ENCODE measurements around the gene P2RY4. TPM values are rescaled to one million over a fixed set of nuclear protein-coding genes. Genes with fewer than 3 reads are reported as not detected.

P2RY4 gene
- total and polyA plus RNA-seq, 2 of the 8 experiments (the other 6 are each of a cell fraction or from before 2014, with no cell fraction given) = 0.38 TPM; not detected in 1

- H3K79me1 ChIP-seq (ENCODE audit: low read depth, low read length) = no peaks in the 10 kb centered on the region
- no peak overlapping the region for H4K5ac ChIP-seq (ENCODE audit: insufficient read length, low read depth, low read length)
- no peak overlapping the region for H3K9ac ChIP-seq (replicated peaks in 1 of 4; ENCODE audit: extremely low read depth in 1 of 4, low read depth in 3 of 4, low read length in 3 of 4)
- H3K18ac ChIP-seq (ENCODE audit: extremely low read depth, low read length) = no peak overlapping the region
- H3K23me2 ChIP-seq (ENCODE audit: low read depth, low read length) = no peaks in the 10 kb centered on the region
- H2BK15ac ChIP-seq (ENCODE audit: low read length) = no peak overlapping the region
- H3K56ac ChIP-seq (replicated peaks; ENCODE audit: insufficient read length, low read depth, low read length) = no peak overlapping the region
- no peak overlapping the region for H3K27ac ChIP-seq (ENCODE audit: low read depth, low read length)
- peaks cover 0 to 2% (median 0%) of the 10 kb centered on the region in 4 experiments; a peak in 1 of 7 replicates for H3K4me1 ChIP-seq (replicated peaks in 1 of 4; ENCODE audit: control insufficient read depth in 3 of 4, insufficient read depth in 4 of 4, low read length in 3 of 4)
- H4K8ac ChIP-seq (ENCODE audit: extremely low read depth, insufficient read depth, low read length) = no peak overlapping the region
- H4K20me1 ChIP-seq (replicated peaks in 1 of 2; ENCODE audit: control insufficient read depth in 1 of 2, insufficient read depth in 2 of 2, low read length in 2 of 2) = no peaks in the 10 kb centered on the region
- H3K4me3 ChIP-seq (ENCODE audit: extremely low read depth in 1 of 4, insufficient read depth in 2 of 4, low read depth in 3 of 4, low read length in 4 of 4) = no peak overlapping the region
- no peak overlapping the region; the same call in 1 of the 2 replicates for H2AFZ ChIP-seq (ENCODE audit: low read length)
- H3K4me2 ChIP-seq (ENCODE audit: insufficient read depth in 1 of 2, low read depth in 2 of 2, low read length in 2 of 2) = no peak overlapping the region
- no peak overlapping the region for H2BK120ac ChIP-seq (replicated peaks; ENCODE audit: low read depth, low read length)
- no peak overlapping the region for H2BK12ac ChIP-seq (ENCODE audit: low read depth, low read length)
- no peak overlapping the region for H3K23ac ChIP-seq (ENCODE audit: insufficient read length)
- DNase-seq (ENCODE audit: low read depth in 1 of 2, low spot score in 2 of 2) = peak; percentile 25 to 70
- no peak overlapping the region for H4K91ac ChIP-seq (replicated peaks; ENCODE audit: insufficient read length, low read length)
- H3K36me3 ChIP-seq (ENCODE audit: control insufficient read depth in 2 of 4, insufficient read depth in 4 of 4, low read length in 3 of 4) = no peaks in the 10 kb centered on the region
- 7% methylated on average over 6 of the region's 7 CpGs; no CpG with 5 or more reads in 1 of the 2 experiments for WGBS, 2 experiments (ENCODE audit: extremely low coverage in 1 of 2, insufficient coverage in 1 of 2, insufficient read length in 1 of 2, insufficient replicate concordance in 2 of 2, low coverage in 1 of 2, low lambda C conversion rate in 2 of 2, missing lambda C conversion rate in 1 of 2)
- no peaks in the 10 kb centered on the region for H3K79me2 ChIP-seq (ENCODE audit: control insufficient read depth in 1 of 2, insufficient read depth in 2 of 2, low read length in 2 of 2)
- no peaks in the 10 kb centered on the region for H3K27me3 ChIP-seq (replicated peaks in 1 of 4; ENCODE audit: control insufficient read depth in 3 of 4, extremely low read depth in 1 of 4, insufficient read depth in 3 of 4, low read length in 3 of 4)
- H2AK5ac ChIP-seq (ENCODE audit: low read depth, low read length) = no peak overlapping the region
- FAIRE-seq = peak; percentile 84
- H2BK20ac ChIP-seq (ENCODE audit: low read length) = no peak overlapping the region
- no peak overlapping the region for H3K4ac ChIP-seq (replicated peaks; ENCODE audit: insufficient read length, low read depth, low read length)
- no peaks in the 10 kb centered on the region for H3K9me3 ChIP-seq (ENCODE audit: insufficient read depth in 2 of 2, low read depth in 1 of 2, low read length in 1 of 2)
- no peak overlapping the region for H3K14ac ChIP-seq (ENCODE audit: insufficient read length)
- ChIA-PET POLR2A (ENCODE audit: partially characterized antibody) (interaction anchor here (1.5 kb wide), 1 partner anchor 27 kb away, joined by 3 read pairs; the partner anchor contains the start of genes KIF4A and PDZD11), CTCF (ENCODE audit: partially characterized antibody) (interaction anchor here (1.2 to 2.2 kb wide), 5 partner anchors 10 to 68 kb away, joined by 3 to 9 read pairs (median 4); no protein-coding TSS in a partner anchor)
- no peak overlapping the region for H2BK5ac ChIP-seq (ENCODE audit: low read depth, low read length)
- 0 out of 2 replicates have a peak, but pooled peaks have one; percentile 35 for TF ChIP-seq TCF12 (IDR thresholded peaks at IDR 0.05; ENCODE audit: low read depth, low read length)
- TF ChIP-seq RAD21 (IDR thresholded peaks at IDR 0.05 in 1 of 2, conservative IDR thresholded peaks at IDR 0.05 in 1 of 2; ENCODE audit: low read depth in 2 of 2, low read length in 2 of 2) = peak; percentile 73 to 81
- TF ChIP-seq CTCF (IDR thresholded peaks at IDR 0.05; ENCODE audit: control extremely low read depth in 1 of 3, insufficient read depth in 1 of 3, low read depth in 1 of 3, low read length in 3 of 3) = peak; percentile 60 to 82 (median 78)
- no peak for TF ChIP-seq SUZ12 (IDR thresholded peaks at IDR 0.05; ENCODE audit: low read length)
- no peak for TF ChIP-seq CTBP2 (IDR thresholded peaks at IDR 0.05; ENCODE audit: borderline replicate concordance, insufficient read depth, insufficient read length, low read length)
- TF ChIP-seq POU5F1 (IDR thresholded peaks at IDR 0.05; ENCODE audit: low read depth, low read length) = no peak
- no peak for TF ChIP-seq SIRT6 (IDR thresholded peaks at IDR 0.05; ENCODE audit: low read length)
- no peak for TF ChIP-seq RBBP5 (IDR thresholded peaks at IDR 0.05; ENCODE audit: borderline replicate concordance, low read depth, low read length)
- TF ChIP-seq ATF3 (IDR thresholded peaks at IDR 0.05; ENCODE audit: insufficient read depth, low read depth, low read length) = no peak
Measured at GRCh38 chrX:70262952-70263567, 3.1 kb upstream of the P2RY4 start.
